GOT3 (cell line): ENCODE data around the gene MYF5.
"Not testable (repeated sequence)": the region's sequence is repeated elsewhere in the genome, so short reads cannot be mapped to it uniquely, and the experiment has no call there.

Experiments used
- DNase-seq: peaks from one replicate; lab custom pipeline; 2025; ENCODE audit warnings: mixed read lengths; lab: John Stamatoyannopoulos, UW

MYF5 gene

DNA sequence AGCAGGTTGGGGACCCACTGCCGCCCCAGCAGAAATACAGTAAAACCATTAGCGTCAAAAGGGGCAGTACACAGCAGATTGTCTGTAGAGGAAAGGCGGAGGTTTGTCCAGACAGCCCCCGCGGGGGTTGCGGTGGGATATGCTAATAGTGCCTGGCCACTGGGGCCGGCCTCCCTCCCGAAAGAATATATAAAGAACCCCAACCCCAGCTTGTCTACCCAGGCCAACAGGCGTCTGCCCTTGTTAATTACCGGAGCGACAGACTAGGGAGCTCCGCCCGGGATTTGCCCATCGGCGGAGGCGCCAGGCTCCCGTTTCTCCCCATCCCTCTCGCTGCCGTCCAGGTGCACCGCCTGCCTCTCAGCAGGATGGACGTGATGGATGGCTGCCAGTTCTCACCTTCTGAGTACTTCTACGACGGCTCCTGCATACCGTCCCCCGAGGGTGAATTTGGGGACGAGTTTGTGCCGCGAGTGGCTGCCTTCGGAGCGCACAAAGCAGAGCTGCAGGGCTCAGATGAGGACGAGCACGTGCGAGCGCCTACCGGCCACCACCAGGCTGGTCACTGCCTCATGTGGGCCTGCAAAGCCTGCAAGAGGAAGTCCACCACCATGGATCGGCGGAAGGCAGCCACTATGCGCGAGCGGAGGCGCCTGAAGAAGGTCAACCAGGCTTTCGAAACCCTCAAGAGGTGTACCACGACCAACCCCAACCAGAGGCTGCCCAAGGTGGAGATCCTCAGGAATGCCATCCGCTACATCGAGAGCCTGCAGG lies at the start of gene MYF5:
Gene MYF5 (plus strand): TSS at position 217 of the 774 bp plus-strand sequence. CDS start 152 bp downstream, at position 369.
- DNase-seq = no peak

DNA sequence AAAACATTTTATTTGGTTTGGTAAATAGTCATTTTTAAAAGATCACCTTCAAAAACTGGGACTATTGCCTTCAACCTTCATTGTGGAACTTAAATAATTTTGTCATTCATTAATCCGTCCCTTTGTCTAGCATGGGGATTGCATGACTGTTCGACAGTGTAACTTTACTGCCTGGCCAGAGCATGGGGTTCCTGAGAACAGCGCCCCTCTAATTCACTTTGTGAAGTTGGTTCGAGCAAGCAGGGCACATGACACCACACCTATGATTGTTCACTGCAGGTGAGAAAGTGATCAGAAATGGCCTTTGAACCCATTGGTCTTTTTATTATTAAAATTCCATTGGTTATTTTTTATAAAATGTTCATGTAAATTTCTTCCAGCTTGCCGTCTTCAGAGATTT lies 46.5 kb upstream of the MYF5 start:
- no peak for DNase-seq

DNA sequence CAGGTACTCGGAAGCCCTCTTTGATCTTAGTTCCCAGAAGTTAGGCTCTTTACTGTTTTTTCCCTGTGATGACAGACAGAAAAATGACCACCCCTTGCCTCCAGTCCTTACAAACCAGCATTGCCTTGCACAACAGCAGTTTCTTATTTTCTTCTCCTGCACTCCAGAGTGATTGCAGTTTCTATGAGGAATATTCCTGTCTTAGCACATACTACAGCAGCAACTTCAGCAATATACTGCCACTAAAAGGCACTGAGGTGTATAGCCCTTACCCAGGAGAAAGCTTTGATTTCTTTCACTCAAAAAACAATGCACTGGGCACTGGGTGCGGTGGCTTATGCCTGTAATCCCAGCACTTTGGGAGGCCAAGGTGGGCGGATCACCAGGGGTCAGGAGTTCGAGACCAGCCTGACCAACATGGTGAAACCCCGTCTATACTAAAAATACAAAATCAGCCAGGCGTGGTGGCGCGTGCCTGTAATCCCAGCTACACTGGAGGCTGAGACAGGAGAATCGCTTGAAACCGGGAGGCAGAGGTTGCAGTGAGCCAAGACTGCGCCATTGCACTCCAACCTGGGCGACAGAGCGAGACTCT lies 40.6 kb upstream of the MYF5 start:
- not testable (repeated sequence) for DNase-seq

DNA sequence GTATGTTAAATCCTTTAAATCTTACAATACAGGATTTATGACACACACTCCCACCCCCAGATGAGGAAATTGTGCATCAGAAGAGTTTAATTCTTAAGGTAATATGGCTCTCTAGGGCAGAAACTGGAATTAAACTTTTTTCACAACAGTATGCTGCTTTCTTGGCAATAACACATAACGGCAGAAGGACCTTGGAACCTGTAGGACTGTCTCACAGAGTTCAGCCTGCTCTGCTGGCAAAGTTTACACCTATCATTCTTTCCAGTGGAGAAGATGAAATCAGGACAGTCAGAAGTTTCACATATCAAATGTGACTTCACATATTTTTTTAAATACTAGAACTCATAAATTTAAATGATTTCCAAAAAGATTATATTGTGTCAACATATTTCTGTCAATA lies 39.9 kb upstream of the MYF5 start:
- no peak for DNase-seq

DNA sequence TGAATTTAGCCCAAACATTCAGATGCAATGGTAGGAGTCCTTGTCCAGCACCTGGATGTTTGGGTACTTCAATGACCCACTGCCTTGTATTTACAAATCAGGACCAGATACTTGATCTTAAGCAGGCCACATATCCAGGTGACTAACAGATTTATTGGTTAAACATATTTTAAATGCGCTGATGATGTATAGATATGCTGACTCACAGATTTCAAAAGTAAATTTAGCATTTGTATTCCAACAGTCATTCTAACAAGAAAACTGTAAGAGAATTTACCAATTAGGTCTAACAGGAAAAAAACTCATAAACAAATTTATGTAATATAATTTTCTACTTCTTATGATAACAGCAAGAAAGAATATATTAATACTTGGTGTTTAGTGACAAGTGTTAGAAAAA lies 38.7 kb upstream of the MYF5 start:
- no peak for DNase-seq

DNA sequence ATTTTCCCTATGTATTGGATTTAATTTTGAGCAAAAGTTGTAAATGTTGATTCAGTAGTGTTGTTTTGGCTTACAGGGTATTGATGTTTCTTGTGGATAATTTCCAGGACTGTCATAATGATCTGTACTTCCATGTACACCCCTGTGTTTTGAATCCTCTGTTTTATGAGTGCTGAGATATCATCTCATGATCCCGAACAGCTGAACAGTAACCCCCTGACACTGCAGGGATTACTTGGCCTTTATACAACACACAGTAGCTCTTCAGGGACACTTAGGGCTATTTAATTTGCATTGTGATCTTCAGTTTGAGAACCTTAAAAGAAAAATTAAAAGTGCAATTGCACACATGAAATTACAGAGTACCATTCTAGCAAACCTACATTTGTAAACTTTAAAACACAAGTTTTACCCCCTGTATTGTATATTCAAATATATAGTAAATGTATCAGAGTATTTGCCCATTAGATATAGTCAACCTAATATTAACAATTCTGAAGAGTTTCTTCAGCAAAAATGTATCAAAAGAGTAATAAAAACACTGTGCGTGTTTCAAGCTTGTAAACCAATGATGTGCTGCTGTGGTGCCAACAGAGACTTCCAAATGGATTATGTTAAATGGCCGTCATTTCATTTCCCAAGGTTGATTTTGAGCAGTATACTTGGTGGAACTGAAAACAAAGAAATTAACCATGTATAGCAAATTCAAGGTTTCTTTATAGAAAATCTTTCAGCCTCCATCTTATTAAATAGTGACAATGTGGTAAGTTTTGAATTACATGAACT lies 37.2 kb upstream of the MYF5 start:
- DNase-seq = no peak

DNA sequence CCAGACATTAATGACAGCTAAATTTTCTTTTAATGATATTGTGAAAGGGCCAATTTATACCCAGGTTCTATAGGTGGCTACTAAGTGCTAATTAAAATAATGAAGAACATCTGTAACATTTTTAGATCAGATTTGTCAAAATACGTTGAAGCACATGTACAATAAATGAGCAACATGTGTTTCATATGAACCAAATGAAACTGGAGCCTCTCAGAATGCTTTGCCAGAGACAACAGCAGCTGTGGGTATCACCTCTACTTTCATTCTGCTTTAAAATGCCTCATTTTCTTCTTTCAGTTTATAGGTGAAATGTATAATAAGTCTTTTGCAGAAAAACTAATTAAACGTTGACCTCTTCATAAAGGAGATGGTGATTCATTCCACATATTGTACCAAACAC lies 35.4 kb upstream of the MYF5 start:
- DNase-seq = no peak

DNA sequence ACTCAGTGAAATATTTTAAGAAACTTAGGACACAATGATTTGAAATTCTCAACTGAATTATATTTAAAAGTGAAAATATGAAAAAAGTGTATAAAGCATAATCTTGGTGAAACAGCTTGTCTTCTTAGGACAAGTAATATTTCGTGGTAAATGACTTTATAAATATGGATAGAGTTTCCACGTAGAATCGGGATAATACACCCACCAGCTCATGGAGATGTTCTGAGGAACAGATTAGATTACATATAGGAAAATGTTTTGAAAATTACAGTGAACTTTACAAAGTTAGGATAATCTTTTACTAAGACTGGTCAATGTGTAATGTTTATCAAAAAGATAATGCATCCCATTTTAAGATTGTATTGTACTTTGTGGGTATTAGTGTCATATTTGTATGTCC lies 34.9 kb upstream of the MYF5 start:
- DNase-seq = no peak

DNA sequence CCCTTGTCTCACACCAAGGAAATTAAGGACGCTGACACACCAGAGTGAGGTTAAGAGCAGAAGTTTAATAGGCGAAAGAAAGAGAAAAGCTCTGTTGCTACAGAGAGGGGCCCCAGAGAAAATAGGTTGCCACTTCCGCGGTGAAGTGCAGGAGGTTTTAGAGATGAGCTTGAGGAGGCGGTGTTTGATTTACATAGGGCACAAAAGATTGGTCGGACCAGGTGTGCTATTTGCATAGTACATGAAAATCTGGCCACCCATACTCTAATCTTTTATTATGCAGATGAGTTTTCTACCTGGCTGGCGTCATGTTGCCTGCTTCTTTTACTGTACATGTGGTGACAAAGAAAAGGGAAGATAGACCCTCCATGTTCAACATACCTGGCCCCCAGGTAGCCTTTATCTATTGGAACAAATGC lies 32.6 kb upstream of the MYF5 start:
- no peak for DNase-seq

DNA sequence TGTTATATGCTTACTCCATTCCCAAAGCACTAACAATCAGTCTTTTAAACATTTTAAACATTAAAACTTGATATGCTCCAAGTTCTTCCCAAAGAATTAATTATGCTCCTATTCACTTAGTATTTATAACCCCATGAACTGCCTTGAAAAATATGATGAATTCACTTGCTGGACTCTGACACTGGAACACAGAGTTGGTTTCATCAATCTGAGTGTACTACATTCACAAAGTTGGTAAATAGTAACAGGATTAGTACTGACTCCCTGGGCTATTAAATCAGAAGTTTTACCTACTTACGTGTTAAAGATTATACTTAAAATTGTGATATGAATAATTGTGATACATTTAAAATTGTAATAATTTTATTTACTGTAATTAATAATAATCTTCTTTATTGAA lies 26.6 kb upstream of the MYF5 start:
- no peak for DNase-seq

DNA sequence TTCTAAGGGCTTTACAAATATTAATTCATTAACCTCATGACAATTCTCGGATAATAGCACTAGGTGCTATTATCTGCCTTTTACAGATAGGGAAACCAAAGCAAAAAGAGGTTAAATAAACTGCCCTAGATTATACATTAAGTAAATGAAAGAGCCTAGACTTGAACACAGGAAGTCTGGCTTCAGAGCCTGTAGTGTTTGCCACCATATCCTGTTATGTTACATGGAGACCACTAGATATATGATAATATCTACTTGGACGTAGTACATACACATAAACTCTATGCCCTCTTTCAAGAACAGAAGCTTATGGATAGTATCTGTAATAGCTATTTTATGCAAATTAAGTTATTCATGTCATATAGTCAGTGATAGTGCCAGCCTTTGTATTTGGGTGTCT lies 26.2 kb upstream of the MYF5 start:
- no peak for DNase-seq

DNA sequence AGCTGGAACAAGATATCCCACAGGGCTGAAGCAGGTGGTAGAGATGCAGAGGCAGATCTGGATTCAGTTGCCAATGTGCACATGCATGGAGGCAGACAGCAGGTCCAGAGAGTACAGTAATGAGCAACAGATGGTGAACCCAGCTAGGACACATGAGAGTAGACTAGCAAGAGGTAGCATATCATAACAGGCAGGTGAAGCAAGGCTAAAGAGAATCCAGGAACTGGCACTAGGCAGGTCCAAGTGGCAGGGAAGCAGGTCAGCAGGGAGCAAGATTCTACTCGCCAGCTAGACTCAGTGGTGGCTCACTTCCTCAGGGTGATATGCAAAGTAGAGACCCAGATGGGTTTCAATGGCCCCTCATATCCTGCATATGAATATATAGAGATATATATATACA lies 24.6 kb upstream of the MYF5 start:
- no peak for DNase-seq

DNA sequence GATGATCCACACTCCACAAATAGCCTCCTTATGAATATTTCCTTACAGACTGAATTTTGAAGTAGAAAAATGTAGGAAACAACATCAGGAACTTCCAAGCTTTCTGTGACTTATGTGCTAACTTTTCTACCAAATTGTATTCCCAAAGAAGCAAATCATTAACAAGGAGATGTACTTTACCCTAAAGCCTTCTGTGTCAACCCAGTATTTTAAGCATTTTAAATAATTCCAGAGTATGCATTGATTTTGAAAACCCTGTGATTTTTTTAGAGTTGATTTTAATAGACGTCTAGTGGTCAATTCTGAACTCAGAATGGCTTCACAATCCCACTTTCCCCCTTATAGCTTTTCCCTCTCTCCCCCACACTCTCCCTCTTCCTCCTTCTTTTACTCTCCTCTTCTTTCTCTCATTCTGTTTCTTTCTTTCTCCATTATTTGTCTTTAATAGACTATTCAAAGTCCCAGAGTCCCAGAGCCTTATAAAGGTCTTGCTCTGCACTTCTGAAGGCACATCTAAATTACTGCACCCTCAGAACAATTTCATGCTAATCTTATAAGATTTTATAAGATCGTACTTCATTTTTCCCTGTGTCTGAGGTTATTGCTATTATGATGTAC lies 19.3 kb upstream of the MYF5 start:
- no peak for DNase-seq

DNA sequence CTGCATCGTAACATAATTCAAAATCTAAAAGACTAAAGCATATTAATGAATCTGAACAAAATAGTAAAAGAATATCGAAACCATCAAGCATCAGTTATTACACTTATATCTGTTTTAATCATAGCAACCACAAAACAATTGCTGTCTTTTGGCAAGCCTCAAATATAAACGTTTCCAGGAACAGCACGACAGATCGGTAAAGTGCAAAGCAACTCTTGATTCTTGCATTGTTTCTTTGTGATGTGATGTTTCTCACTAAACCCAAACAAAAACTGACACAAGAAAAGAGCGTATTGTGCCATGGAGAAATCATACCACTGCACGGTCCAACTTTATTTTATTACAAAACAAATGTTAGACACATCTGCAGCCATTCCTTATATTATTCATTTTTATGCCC lies 18.5 kb upstream of the MYF5 start:
- no peak for DNase-seq

DNA sequence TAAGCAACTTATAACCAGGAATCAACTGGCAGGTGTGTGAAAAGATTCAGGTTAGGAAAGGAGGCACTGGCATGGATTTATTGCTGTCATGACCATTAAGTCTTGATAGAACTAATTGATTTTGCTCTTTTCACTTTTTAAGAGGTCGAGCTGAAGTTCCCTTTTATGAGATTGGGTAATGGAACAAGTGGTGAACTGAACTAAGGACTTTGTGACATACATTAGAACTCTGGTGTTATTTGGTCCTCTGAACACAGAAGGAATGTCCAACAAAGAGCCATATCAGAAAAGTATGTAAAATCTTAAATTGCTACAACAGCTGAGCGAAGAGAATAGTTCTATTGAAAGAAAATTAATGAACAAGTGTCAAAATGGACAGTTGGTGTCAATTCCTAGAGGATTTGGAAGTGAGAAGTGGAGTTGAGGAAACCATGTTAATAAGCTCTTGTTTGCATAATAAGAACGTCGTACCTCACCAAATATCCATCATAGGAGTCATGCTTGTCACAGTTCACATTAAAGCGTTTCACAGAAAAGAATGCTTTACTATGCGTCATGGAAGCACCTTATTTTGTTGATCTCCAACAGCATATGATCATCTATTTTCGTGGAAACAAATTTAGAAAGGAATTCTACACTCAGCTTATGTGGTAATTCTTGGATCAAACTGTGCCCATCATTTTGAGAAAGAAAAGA lies 17.7 kb upstream of the MYF5 start:
- no peak for DNase-seq

DNA sequence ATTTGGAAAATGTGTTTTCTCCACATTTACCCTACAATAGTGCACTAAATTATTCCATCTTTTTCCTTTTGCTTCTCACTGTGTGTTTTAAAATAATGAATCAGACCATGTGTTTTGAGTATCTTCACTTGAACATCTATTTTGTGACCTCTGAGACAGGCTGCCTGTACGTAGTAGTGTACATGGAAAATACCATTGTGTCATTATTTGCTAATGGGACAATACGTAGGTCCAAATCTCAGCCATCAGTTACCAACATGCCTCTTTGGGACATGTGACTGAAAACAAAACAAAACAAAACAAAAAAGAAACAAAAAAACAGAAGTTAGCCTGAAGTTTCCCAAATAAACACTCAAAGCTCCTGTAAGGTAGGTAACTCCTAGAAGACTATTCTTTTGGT lies 16.4 kb upstream of the MYF5 start:
- no peak for DNase-seq

DNA sequence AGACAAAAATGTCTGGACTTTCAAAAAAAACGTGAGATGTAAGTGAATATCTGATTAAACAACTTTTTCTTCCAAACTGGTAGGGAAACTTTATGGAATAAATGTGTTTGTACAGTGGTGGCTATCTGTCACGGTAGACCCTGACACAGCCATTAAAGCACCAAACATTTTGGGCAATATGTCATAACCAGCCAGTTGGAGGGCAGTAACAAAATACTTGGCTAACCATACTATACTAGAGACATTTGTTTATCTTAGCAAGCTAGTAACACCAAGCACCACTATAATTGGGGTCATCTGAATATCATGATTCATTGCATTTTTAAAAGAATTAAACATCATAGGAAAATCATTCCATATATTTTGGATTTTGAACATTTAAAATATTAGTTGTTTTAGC lies 15.3 kb upstream of the MYF5 start:
- DNase-seq = no peak

DNA sequence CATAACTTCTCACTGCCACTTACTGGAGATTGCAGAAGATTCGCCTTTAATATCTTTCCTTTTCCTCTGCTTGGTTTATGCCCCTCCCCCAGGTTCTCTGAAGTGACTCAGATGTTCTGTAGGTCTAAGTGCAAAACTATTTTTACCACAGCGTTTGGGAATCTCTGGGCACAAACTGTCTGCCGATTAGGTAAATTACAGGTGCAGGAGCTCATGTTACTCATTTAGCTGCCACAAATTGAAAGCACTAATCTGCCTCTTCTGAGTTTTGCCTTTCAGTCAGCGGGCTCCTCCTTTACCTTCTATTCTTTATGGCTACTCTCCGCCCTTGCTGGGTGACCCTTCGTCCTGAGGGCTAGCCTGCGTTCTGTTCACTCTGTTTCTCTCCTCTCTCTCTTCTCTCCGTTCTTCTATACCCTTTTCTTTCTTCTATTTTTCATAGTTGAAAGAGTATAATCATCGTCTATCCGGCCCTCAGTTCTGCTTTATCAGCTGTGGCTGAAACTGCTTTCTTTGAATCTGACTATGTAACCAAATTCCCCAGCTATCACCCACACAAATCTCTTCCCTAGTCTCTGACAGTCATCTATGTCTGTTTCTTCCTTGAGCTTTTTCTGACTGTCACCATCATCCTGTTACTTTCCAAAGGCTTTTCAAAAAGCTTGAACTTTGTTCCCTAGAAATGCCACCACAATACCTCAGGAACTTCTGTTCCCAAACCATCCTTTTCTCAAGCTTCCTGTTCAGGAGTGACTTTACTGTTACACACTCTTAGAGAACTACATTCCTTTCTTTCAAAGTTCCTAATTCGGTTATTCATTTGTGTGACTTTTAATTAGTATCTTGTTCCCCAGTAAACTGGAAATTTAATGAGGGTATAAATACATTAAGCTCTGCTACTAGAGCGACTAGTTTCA lies 13.6 kb upstream of the MYF5 start:
- DNase-seq = no peak

DNA sequence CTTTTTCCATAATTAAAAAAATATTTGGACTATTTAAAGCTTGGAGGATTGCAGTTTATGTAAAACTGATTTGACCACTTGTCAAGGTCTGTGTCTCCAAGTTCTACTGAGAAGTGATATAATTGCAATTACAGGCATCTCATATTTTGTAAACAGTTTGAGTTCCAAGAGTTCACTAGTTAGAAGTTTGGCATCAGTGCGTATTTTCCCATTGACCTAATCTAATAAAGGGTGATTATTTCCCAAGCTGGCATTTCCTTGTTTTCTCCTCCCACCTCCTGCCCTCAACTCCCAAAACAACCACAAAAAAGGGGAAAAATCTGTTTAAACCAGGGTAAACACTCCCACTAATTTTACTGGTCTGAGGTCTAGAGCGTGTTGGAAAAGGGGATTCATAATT lies 12.3 kb upstream of the MYF5 start:
- DNase-seq = no peak

DNA sequence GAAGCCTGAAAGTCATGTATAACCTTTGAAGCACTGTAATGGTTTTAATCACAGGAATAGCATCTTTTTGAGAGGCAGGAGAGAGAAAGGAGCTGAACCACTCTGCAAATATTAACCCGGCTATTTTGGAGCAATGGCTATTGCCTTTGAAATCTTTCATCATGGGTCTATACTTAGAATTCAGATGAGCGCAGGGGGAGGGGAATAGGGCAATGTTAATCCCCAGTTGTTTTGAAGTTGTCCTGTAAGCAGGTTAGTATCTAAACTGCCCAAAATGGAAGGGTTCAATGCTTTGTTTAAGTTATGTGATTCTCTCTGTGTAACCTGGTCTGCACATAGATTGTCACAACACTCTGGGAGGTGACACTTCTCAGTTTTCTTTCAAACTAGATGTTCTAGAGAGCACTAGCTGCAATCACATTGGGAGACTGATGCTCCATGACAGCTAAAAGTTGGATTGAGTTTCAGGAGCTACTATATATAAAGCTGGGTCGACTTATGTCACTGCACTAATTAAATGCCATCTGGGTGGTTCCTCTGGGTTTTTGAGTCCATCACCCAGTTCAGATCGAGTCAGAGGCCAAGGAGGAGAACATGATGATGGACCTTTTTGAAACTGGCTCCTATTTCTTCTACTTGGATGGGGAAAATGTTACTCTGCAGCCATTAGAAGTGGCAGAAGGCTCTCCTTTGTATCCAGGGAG lies 9.4 kb upstream of the MYF5 start, which contains the start of gene MYF6:
Gene MYF6 (plus strand): TSS at position 509 of the 704 bp plus-strand sequence. CDS start 86 bp downstream, at position 595.
- DNase-seq = no peak
